ENCODE data around the gene SMARCC1. TPM values are rescaled to one million over a fixed set of nuclear protein-coding genes. Genes with fewer than 3 reads are reported as not detected.

The SMARCC1 gene
- total and polyA plus RNA-seq, 2 of the 4 experiments (the other 2 are of a cell fraction): 18.6 to 39.6 TPM

DNA sequence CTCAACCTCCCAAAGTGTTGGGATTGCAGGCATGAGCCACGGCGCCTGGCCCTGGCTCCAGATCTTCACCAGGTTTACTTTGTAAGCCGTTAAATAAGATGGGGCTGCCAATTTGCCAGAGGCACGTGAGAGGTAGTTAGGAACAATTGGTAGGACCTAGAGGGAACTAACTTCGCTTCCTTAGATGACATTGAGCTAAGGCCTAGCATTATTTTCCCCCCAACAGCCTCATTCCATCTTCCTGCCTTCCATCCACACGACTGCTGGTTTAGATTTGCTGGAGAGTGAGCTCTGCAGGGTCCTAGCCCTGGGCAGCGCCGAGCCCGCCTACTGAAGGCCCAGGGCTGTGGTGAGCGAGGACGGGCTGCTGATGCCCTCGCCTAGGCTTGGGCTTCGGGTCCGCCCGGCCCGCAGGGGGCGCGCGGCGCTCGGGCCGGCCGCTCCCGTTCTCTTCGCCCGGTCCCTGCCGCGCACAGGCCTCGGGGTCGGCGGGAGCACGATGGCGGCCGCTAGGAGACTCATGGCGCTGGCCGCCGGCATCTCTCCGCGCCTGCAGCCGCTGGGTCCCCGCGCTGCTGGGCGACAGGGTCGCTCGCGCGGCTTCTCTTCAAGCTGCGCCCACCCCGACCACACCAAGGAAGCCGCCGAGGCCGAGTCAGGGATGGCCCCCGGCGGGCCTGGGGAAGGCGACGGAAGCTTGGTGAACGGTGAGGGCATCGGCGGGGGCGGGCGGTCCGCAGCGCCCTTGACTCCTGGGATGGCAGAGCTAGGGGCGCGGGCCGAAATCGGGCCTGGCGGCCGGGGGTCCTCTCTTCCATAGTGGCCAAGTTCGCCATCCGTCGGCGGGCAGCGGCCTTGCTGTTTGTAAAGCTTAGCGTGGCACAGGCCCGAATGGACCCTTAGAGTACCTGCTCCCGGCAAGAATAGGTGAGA lies 43.1 kb upstream of the SMARCC1 start:
- Histone ChIP-seq H4K5ac (ENCODE audit: low read depth, low read length) (peak overlapping the region; percentile 87), H2BK5ac (ENCODE audit: low read depth, low read length, poor library complexity, severe bottlenecking) (peak overlapping the region; percentile 70), H3K18ac (ENCODE audit: low read depth, low read length) (peak overlapping the region; percentile 44; the same call in 1 of the 2 replicates), H4K91ac (ENCODE audit: insufficient read depth, low read depth, low read length) (peak overlapping the region; percentile 43), H3K4me2 (ENCODE audit: low read depth, low read length) (peak overlapping the region; percentile 90), H4K8ac (ENCODE audit: low read depth in 2 of 2, low read length in 2 of 2) (peak overlapping the region; percentile 53 to 97), H2BK20ac (ENCODE audit: low read depth, low read length) (no peak overlapping the region), H3K79me1 (ENCODE audit: low read depth in 1 of 2, low read length in 2 of 2) (peaks cover 13 to 42% of the 10 kb centered on the region in 2 experiments), H2BK15ac (ENCODE audit: low read depth, low read length) (no peak overlapping the region), H3K9me3 (ENCODE audit: control insufficient read depth, insufficient read depth, low read length) (no peaks in the 10 kb centered on the region), H3K4me1 (ENCODE audit: control insufficient read depth, insufficient read depth, low read length) (peaks cover 6% of the 10 kb centered on the region), H4K20me1 (ENCODE audit: insufficient read depth, low read length) (peaks cover 15% of the 10 kb centered on the region; the same call in 1 of the 2 replicates), H3K4me3 (ENCODE audit: insufficient read depth, low read depth, low read length) (peak overlapping the region; percentile 79), H2BK120ac (ENCODE audit: low read depth, low read length) (peak overlapping the region; percentile 21; the same call in 1 of the 2 replicates), H3K4ac (ENCODE audit: low read depth, low read length) (peak overlapping the region; percentile 78), H3K27ac (ENCODE audit: insufficient read depth, low read length) (peak overlapping the region; percentile 71), H3K9ac (ENCODE audit: low read depth, low read length) (peak overlapping the region; percentile 84), H2AK5ac (ENCODE audit: low read depth, low read length) (peak overlapping the region; percentile 71), H3K36me3 (ENCODE audit: control insufficient read depth, insufficient read depth, low read length) (peaks cover 20% of the 10 kb centered on the region), H3K27me3 (ENCODE audit: control insufficient read depth, insufficient read depth, low read length) (no peaks in the 10 kb centered on the region), H2AK9ac (replicated peaks; ENCODE audit: low read depth, low read length, poor library complexity) (peak overlapping the region; percentile 93), H3K23ac (ENCODE audit: low read depth, low read length) (peak overlapping the region; percentile 83), H2AFZ (replicated peaks; ENCODE audit: low read length, poor library complexity) (peak overlapping the region; percentile 89), H3K14ac (replicated peaks; ENCODE audit: low read depth, low read length) (peak overlapping the region; percentile 86), H3K56ac (ENCODE audit: extremely low read depth, insufficient read depth, low read length) (peak overlapping the region; percentile 16; the same call in 1 of the 2 replicates), H3K9me1 (ENCODE audit: insufficient read depth, low read length) (no peaks in the 10 kb centered on the region; the same call in none of the 2 replicates)
- WGBS, 2 experiments (ENCODE audit: extremely low coverage in 2 of 2, insufficient read length in 1 of 2): 0% methylated on average over 2 of the region's 77 CpGs; no CpG with 5 or more reads in 1 of the 2 experiments
- DNase-seq: peak; percentile 83
- in situ Hi-C loops (cut with MboI; ENCODE audit: low sequenced_read_pairs): no loop called here
- ATAC-seq (ENCODE audit: low read depth): peak; percentile 99
- POLR2A ChIA-PET (ENCODE audit: unreplicated experiment): interaction anchor here (1.0 kb wide), 1 partner anchor 12 kb away, joined by 3 read pairs; no protein-coding TSS in a partner anchor
- dilution Hi-C loops (cut with HindIII; ENCODE audit: low sequenced_read_pairs, unreplicated experiment): no loop called here
- intact Hi-C loops (cut with micrococcal nuclease): no loop called here
- no TSS peak for BruUV-seq (replicated peaks)
- CTCF ChIA-PET: interaction anchor here (0.5 to 2.1 kb wide), 8 partner anchors 8 to 333 kb away, joined by 3 to 8 read pairs (median 4); no protein-coding TSS in a partner anchor
- TF ChIP-seq NFE2L2 (IDR thresholded peaks at IDR 0.05; ENCODE audit: low read depth, low read length): no peak
- TF ChIP-seq POLR2A (IDR thresholded peaks at IDR 0.05; ENCODE audit: low read depth, low read length): peak; percentile 85
- TF ChIP-seq BHLHE40 (IDR thresholded peaks at IDR 0.05; ENCODE audit: low read depth, low read length): peak; percentile 63; the same call in 1 of the 2 replicates
- TF ChIP-seq CEBPB (IDR thresholded peaks at IDR 0.05; ENCODE audit: low read depth, low read length): no peak
- TF ChIP-seq RFX5 (IDR thresholded peaks at IDR 0.05; ENCODE audit: low read depth, low read length): no peak
- TF ChIP-seq CHD1 (IDR thresholded peaks at IDR 0.05; ENCODE audit: low read depth, low read length): no peak
- peak; percentile 2; the same call in 1 of the 2 replicates for TF ChIP-seq USF2 (IDR thresholded peaks at IDR 0.05; ENCODE audit: low read depth, low read length)
- TF ChIP-seq, protein P1, sequence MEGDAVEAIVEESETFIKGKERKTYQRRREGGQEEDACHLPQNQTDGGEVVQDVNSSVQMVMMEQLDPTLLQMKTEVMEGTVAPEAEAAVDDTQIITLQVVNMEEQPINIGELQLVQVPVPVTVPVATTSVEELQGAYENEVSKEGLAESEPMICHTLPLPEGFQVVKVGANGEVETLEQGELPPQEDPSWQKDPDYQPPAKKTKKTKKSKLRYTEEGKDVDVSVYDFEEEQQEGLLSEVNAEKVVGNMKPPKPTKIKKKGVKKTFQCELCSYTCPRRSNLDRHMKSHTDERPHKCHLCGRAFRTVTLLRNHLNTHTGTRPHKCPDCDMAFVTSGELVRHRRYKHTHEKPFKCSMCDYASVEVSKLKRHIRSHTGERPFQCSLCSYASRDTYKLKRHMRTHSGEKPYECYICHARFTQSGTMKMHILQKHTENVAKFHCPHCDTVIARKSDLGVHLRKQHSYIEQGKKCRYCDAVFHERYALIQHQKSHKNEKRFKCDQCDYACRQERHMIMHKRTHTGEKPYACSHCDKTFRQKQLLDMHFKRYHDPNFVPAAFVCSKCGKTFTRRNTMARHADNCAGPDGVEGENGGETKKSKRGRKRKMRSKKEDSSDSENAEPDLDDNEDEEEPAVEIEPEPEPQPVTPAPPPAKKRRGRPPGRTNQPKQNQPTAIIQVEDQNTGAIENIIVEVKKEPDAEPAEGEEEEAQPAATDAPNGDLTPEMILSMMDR (conservative IDR thresholded peaks at IDR 0.05; ENCODE audit: low read depth, low read length): peak; percentile 92
- no peak for TF ChIP-seq FOS (IDR thresholded peaks at IDR 0.05; ENCODE audit: low read depth, low read length)
- peak; percentile 57; the same call in 1 of the 2 replicates for TF ChIP-seq MXI1 (IDR thresholded peaks at IDR 0.05; ENCODE audit: borderline replicate concordance, low read depth, low read length)
- peak; percentile 42 for TF ChIP-seq RAD21 (IDR thresholded peaks at IDR 0.05; ENCODE audit: low read length)
- TF ChIP-seq ELK1 (IDR thresholded peaks at IDR 0.05; ENCODE audit: borderline replicate concordance, low read depth, low read length): no peak
- TF ChIP-seq SMC3 (IDR thresholded peaks at IDR 0.05; ENCODE audit: low read depth, low read length): peak; percentile 50
